OCI-LY1 (cell line): ENCODE results near the gene VTI1A.

ENCODE experiments used
- CTCF ChIP-seq: fragments of 200-600 bp; sonication (generic), shearing (Covaris generic); IDR thresholded peaks from 2 replicates; pipeline ENCODE4 v1.5.1; 2017; ENCODE audit warnings: mild to moderate bottlenecking, antibody characterized with exemption, low read length, moderate library complexity, mixed read lengths
- EZH2 ChIP-seq: fragments of 200-600 bp; sonication (generic), shearing (Covaris generic); IDR thresholded peaks from 2 replicates; pipeline ENCODE4 v1.8.0; 2017; ENCODE audit warnings: borderline replicate concordance, mixed run types, mild to moderate bottlenecking, antibody characterized with exemption, low read length, moderate library complexity, mixed read lengths

GRCh38 chr10:112525200-112525599, 78.2 kb downstream of the VTI1A start:
- TF ChIP-seq CTCF (no peak), EZH2 (no peak)
